Kidney epithelial cell (primary cell): ENCODE results near the gene PPP2R3A. TPM values are rescaled to one million over a fixed set of nuclear protein-coding genes. Genes with fewer than 3 reads are reported as not detected.
"Not testable (repeated sequence)": the region's sequence is repeated elsewhere in the genome, so short reads cannot be mapped to it uniquely, and the experiment has no call there.

Experiments used
- DNase-seq: peaks from one replicate; pipeline ENCODE4 v3.0.0-alpha.2; 2010; ENCODE audit warnings: low read depth
- H3K27me3 ChIP-seq: 2 replicates; pipeline ENCODE4 v1.6.0; 2011; ENCODE audit warnings: low read length; ENCODE audit not compliant: control insufficient read depth, insufficient read depth
- H3K36me3 ChIP-seq: 2 replicates; pipeline ENCODE4 v1.5.1; 2011; ENCODE audit warnings: low read length; ENCODE audit not compliant: control insufficient read depth, insufficient read depth
- H3K4me3 ChIP-seq: 2 replicates; pipeline ENCODE4 v1.5.1; 2011; ENCODE audit warnings: low read depth, mild to moderate bottlenecking, control low read depth, low read length
- CTCF ChIP-seq: IDR thresholded peaks from 2 replicates; pipeline ENCODE4 v1.5.1; 2011; ENCODE audit warnings: mild to moderate bottlenecking, moderate library complexity, low read length, control low read depth, inconsistent platforms; ENCODE audit not compliant: insufficient read depth, poor library complexity, severe bottlenecking
- total RNA-seq: library from RNA; depleted of rRNA; stranded (reverse); fragments of >200 nt; gene quantifications from 2 replicates; pipeline ENCODE4 v1.2.3, GENCODE V29; 2015

The PPP2R3A gene
- total RNA-seq, 1 donor from 2014 or later: 14.3 TPM

DNA sequence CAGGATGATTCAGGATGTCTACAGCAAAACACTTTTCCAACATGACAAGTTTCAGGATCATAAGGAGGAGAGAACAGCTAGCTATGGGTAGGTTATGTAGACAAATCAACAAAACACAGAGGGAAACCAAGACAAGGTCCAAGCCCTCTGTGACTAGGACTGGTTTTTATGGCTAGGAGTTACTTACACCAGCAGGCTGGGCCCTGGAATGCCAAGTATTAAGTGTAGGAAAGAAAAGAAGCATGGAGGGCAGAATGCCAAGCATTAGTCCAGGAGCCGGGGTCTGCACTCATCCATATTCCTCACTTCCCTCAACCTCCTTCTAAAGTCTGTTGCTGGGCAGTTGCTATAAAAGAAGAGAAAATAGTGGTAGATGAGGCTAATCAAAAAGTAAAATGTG lies 35.3 kb upstream of the PPP2R3A start:
- no peak for DNase-seq
- H3K36me3 ChIP-seq: no peaks in the 10 kb centered on the region
- TF ChIP-seq CTCF: no peak
- no peak overlapping the region for H3K4me3 ChIP-seq
- no peaks in the 10 kb centered on the region for H3K27me3 ChIP-seq

DNA sequence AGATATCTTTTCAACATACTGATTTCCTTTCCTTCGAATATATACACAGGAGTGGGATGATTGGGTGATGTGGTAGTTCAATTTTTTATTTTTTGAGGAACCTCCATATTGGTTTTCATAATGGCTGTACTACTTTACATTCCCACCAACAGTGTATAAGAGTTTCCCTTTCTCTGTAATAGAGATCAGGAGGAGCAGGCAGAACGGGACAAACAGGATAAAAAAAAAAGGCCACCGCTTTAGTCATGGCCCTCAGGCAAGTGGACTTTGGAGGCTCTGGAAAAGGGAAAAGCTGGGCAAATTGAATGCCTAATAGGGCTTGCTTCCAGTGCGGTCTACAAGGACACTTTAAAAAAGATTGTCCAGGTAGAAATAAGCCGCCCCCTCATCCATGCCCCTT lies 30.4 kb upstream of the PPP2R3A start:
- not testable (repeated sequence) for H3K36me3 ChIP-seq, H3K27me3 ChIP-seq, DNase-seq, H3K4me3 ChIP-seq

DNA sequence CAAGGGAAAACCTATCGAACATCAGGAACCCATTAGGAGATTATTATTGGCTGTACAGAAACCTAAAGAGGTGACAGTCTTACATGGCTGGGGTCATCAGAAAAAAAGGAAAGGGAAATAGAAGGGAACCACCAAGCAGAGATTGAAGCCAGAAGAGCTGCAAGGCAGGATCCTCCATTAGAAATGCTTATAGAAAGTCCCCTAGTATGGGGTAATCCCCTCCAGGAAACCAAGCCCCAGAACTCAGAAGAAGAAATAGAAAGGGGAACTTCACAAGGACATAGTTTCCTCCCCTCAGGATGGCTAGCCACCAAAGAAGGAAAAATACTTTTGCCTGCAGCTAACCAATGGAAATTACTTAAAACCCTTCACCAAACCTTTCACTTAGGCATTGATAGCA lies 27.8 kb upstream of the PPP2R3A start:
- not testable (repeated sequence) for H3K4me3 ChIP-seq, DNase-seq, H3K27me3 ChIP-seq, H3K36me3 ChIP-seq

DNA sequence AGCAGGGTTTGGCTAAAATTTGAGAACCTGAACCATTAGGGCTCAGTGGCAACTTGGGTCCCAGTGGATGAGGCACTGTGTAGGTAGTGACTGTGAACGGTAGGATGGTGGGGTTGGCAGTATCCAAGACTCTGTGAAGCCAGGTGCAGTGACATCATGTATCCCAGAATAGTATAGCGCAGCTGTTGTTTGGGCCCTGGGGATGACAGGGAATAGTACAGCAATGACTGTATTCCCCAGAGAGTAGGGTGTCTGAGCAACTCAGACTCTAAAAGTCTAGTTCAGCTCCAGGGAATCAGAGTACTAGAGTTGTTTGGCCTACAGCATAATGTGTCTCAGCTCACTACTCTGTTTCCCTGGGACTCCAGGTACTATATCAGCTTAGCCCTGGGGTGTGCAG lies 20.7 kb upstream of the PPP2R3A start:
- Histone ChIP-seq H3K27me3 (no peaks in the 10 kb centered on the region), H3K36me3 (no peaks in the 10 kb centered on the region), H3K4me3 (no peak overlapping the region)
- DNase-seq: no peak
- TF ChIP-seq CTCF: no peak

GRCh38 chr3:135950941-135951340 lies 14.6 kb upstream of the PPP2R3A start:
- Histone ChIP-seq H3K4me3 (no peak overlapping the region), H3K36me3 (no peaks in the 10 kb centered on the region), H3K27me3 (no peaks in the 10 kb centered on the region)
- DNase-seq: no peak
- TF ChIP-seq CTCF: no peak

DNA sequence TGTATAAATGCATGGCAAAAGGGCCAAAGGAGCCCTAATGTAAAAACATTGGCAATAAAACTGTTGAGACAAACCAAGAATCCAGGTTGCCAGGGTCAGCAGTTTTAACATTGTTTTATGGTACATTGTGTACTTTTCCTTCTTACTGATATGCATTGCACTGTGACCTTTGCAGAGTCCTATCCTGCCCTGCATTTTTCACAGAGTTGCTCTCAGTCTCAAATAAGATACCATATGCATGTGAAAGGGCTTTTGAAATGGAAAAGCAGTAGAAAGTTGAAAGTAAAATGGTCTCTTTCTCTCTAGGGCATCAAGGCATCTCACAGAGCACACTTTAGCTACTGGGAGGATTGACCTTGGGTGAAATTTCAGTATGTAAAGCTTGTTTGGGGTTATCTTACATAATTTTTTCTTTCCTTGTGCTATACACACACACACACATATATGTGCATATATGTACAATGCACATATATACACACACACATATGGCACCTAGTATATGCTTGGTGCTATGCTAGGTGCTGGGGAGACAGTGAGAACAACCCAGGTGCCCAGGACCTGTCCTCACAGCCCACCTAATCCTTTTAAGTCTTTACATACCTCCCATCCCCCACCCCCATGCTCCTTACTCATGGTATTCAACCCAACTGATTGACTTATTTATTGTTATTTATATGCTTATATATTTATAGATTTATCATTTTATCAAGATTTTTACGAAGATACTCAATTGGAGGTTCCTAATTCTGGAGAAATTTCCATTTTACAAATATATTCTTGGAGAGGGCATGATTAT lies 1.2 kb upstream of the PPP2R3A start:
- DNase-seq: no peak
- no peak for TF ChIP-seq CTCF
- H3K4me3 ChIP-seq: no peak overlapping the region

DNA sequence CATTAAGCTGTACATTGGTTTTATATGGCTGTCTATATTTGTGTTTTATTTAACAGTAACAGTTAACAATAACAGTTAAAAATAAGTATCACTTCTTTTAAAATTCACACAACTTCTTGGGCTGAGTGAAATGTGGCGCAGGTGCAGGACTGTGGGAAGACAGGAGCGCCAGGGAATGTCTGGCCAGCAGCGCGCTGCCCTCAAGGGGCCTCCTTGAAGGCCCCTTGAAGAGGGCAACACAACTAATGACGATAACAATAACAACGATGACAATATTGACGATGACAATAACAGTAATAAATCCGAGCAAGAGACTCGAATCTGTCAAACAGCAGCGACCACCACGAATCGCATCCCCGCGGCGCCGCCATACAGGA lies 411 bp upstream of the PPP2R3A start:
- no peak for DNase-seq
- no peak for TF ChIP-seq CTCF
- H3K36me3 ChIP-seq: no peaks in the 10 kb centered on the region
- no peaks in the 10 kb centered on the region for H3K27me3 ChIP-seq
- peak overlapping the region; percentile 43 for H3K4me3 ChIP-seq

More for the DNA sequence above, 1.2 kb upstream of the PPP2R3A start:
- H3K27me3 ChIP-seq: no peaks in the 10 kb centered on the region
- no peaks in the 10 kb centered on the region for H3K36me3 ChIP-seq
